B cell (primary cell): ENCODE data around the gene NTN1. TPM values are rescaled to one million over a fixed set of nuclear protein-coding genes. Genes with fewer than 3 reads are reported as not detected.

Experiments used
- ATAC-seq: fragments of 200-7000 bp; cut with Tn5 transposase; one replicate; pipeline ENCODE4 v1.10.0; 2021; ENCODE audit warnings: low read depth, mild to moderate bottlenecking, moderate number of reproducible peaks, moderate library complexity
- CTCF ChIA-PET: fragments of 350-600 bp; sonication (Branson Sonifier 250); formaldehyde crosslinking; loops from one replicate; lab custom pipeline; 2021; ENCODE audit warnings: antibody characterized with exemption, inconsistent platforms; lab: Charles Lee
- POLR2A ChIA-PET: fragments of 350-600 bp; sonication (Branson Sonifier 250); formaldehyde crosslinking; loops from one replicate; lab custom pipeline; 2021; ENCODE audit warnings: antibody characterized with exemption; lab: Charles Lee
- DNase-seq: peaks from one replicate; pipeline ENCODE4 v3.0.0; 2013
- H2AFZ ChIP-seq: 2 replicates; pipeline ENCODE4 v1.6.1; 2012; ENCODE audit warnings: mild to moderate bottlenecking, low read depth, low read length; ENCODE audit not compliant: insufficient read depth, poor library complexity, severe bottlenecking
- H3K27ac ChIP-seq, 2 donors: 1 replicate in 1 of 2; 2 replicates in 1 of 2; pipeline ENCODE4 v1.5.1; 2012 to 2013; ENCODE audit warnings: low read length in 2 of 2, mild to moderate bottlenecking in 2 of 2, moderate library complexity in 1 of 2
- H3K27me3 ChIP-seq, 4 experiments: fragments of 200-600 bp in 1 of 4; sonication (generic) in 1 of 4; replicated peaks in 1 of 4; 1 replicate in 2 of 4; 2 replicates in 2 of 4; pipeline versions ENCODE4 v1.6.1 to v1.7.0; 2013 to 2016; ENCODE audit warnings: low read length in 3 of 4, mild to moderate bottlenecking in 2 of 4, mixed read lengths in 1 of 4, moderate library complexity in 1 of 4; ENCODE audit not compliant: insufficient read depth in 4 of 4, control insufficient read depth in 3 of 4; ENCODE audit errors: control extremely low read depth in 1 of 4
- H3K36me3 ChIP-seq, 2 experiments: replicated peaks in 1 of 2; 1 replicate in 1 of 2; 2 replicates in 1 of 2; pipeline versions ENCODE4 v1.6.1 to v1.7.1; 2013; ENCODE audit warnings: low read length in 1 of 2; ENCODE audit not compliant: insufficient read depth in 2 of 2, control insufficient read depth in 1 of 2; ENCODE audit errors: control extremely low read depth in 1 of 2, extremely low read depth in 1 of 2
- H3K4me1 ChIP-seq, 2 donors: fragments of 200-600 bp in 1 of 2; sonication (generic) in 1 of 2; 1 replicate in 1 of 2; 2 replicates in 1 of 2; pipeline versions ENCODE4 v1.5.1 to v1.6.1; 2013 to 2017; ENCODE audit warnings: low read length in 2 of 2; ENCODE audit not compliant: control insufficient read depth in 2 of 2, insufficient read depth in 2 of 2
- H3K4me2 ChIP-seq: replicated peaks from 2 replicates; pipeline ENCODE3; 2012; ENCODE audit warnings: mild to moderate bottlenecking, low read depth, low read length; ENCODE audit not compliant: poor library complexity, severe bottlenecking
- H3K4me3 ChIP-seq, 5 experiments: fragments of 200-600 bp in 1 of 5; sonication (generic) in 1 of 5; 1 replicate in 3 of 5; 2 replicates in 2 of 5; pipeline versions ENCODE4 v1.5.1 to v1.7.0; 2011 to 2016; ENCODE audit warnings: low read length in 4 of 5, mild to moderate bottlenecking in 4 of 5, low read depth in 2 of 5, control low read depth in 1 of 5, moderate library complexity in 1 of 5; ENCODE audit not compliant: insufficient read depth in 1 of 5; ENCODE audit errors: control extremely low read depth in 1 of 5, extremely low read depth in 1 of 5
- H3K79me2 ChIP-seq: fragments of 200-600 bp; sonication (generic); one replicate; pipeline ENCODE4 v1.6.0; 2016; ENCODE audit warnings: low read length; ENCODE audit not compliant: control insufficient read depth, insufficient read depth
- H3K9ac ChIP-seq: fragments of 200-600 bp; sonication (generic); 2 replicates; pipeline ENCODE4 v1.6.1; 2017; ENCODE audit warnings: mild to moderate bottlenecking, low read length, moderate library complexity
- H3K9me3 ChIP-seq, 3 donors: one replicate each; pipeline versions ENCODE4 v1.6.1 to v1.7.1; 2013; ENCODE audit warnings: low read length in 2 of 3; ENCODE audit not compliant: control insufficient read depth in 2 of 3, insufficient read depth in 1 of 3; ENCODE audit errors: control extremely low read depth in 1 of 3
- H4K20me1 ChIP-seq: 2 replicates; pipeline ENCODE4 v1.6.0; 2012; ENCODE audit warnings: mild to moderate bottlenecking, low read length; ENCODE audit not compliant: insufficient read depth, control insufficient read depth, poor library complexity, severe bottlenecking
- H3K27ac Mint-ChIP-seq: one replicate; pipeline ENCODE4 v1.8.0; 2021; ENCODE audit warnings: mixed read lengths
- H3K27me3 Mint-ChIP-seq: one replicate; pipeline ENCODE4 v1.8.0; 2021; ENCODE audit warnings: mixed read lengths
- H3K4me1 Mint-ChIP-seq: one replicate; pipeline ENCODE4 v1.8.0; 2021; ENCODE audit warnings: mixed read lengths
- H3K4me3 Mint-ChIP-seq: one replicate; pipeline ENCODE4 v1.8.0; 2021; ENCODE audit warnings: mixed read lengths
- H3K9me3 Mint-ChIP-seq: one replicate; pipeline ENCODE4 v1.8.0; 2022; ENCODE audit warnings: mixed read lengths; ENCODE audit not compliant: insufficient read depth
- CTCF ChIP-seq: fragments of 200-600 bp; IDR thresholded peaks from one replicate; pipeline ENCODE4 v1.8.0; 2022; ENCODE audit warnings: antibody characterized with exemption, mild to moderate bottlenecking
- EZH2 ChIP-seq: IDR thresholded peaks from 2 replicates; pipeline ENCODE4 v1.6.1; 2012; ENCODE audit warnings: borderline replicate concordance, low read depth, mild to moderate bottlenecking, moderate library complexity, low read length; ENCODE audit not compliant: insufficient read depth, poor library complexity, severe bottlenecking
- WGBS: methylation state at CpG from one replicate; pipeline ENCODE4 v1.1.5; 2013; ENCODE audit warnings: missing lambda C conversion rate; ENCODE audit not compliant: insufficient coverage; 5-methylcytosine and 5-hydroxymethylcytosine counted together
- intact Hi-C: fragments of 100-400 bp; cut with micrococcal nuclease; formaldehyde crosslinking; loops from one replicate; pipeline ENCODE4 v1.10.0; 2022
- polyA plus RNA-seq: library from polyadenylated mRNA; depleted of rRNA; stranded (reverse); fragments of >200 nt; gene quantifications from 2 replicates; pipeline ENCODE4 v1.2.3, GENCODE V29; 2012
- total RNA-seq, 2 donors: library from RNA; stranded (reverse); fragments of 120-200 nt in 1 of 2; gene quantifications; 1 replicate in 1 of 2; 2 replicates in 1 of 2; pipeline versions ENCODE4 v1.2.3 to v1.2.4, GENCODE V29; 2013 to 2022

Gene NTN1
- total and polyA plus RNA-seq, 2 donors (not counting 1 experiment from before 2014, with no cell fraction given): 0.10 to 0.25 TPM

- Histone ChIP-seq H2AFZ (no peak overlapping the region), H3K4me2 (no peak overlapping the region), H3K9me3 (no peaks in the 10 kb centered on the region), H3K79me2 (no peaks in the 10 kb centered on the region), H3K9ac (no peak overlapping the region), H3K27me3 (no peaks in the 10 kb centered on the region), H3K4me1 (peaks cover 11 to 15% of the 10 kb centered on the region in 2 donors), H3K36me3 (peaks cover 0 to 1% of the 10 kb centered on the region in 2 experiments), H3K27ac (no peak overlapping the region), H4K20me1 (no peaks in the 10 kb centered on the region), H3K4me3 (no peak overlapping the region)
- Mint-ChIP-seq H3K4me1 (peaks cover 16% of the 10 kb centered on the region), H3K4me3 (no peak overlapping the region), H3K27me3 (no peaks in the 10 kb centered on the region), H3K9me3 (no peaks in the 10 kb centered on the region), H3K27ac (no peak overlapping the region)
- whole genome bisulfite sequencing: no CpG with 5 or more reads among the region's 2 CpGs
- DNase-seq (no peak), ATAC-seq (no peak)
- TF ChIP-seq EZH2 (no peak), CTCF (no peak)
- intact Hi-C loops: no loop called here
- CTCF ChIA-PET: no interaction called here
- POLR2A ChIA-PET: no interaction called here
Observed at GRCh38 chr17:9254841-9255240, 233.5 kb downstream of the NTN1 start.

- H3K9ac ChIP-seq: no peak overlapping the region
- no peaks in the 10 kb centered on the region for H3K27me3 ChIP-seq
- no peaks in the 10 kb centered on the region for H3K79me2 ChIP-seq
- TF ChIP-seq EZH2 (no peak), CTCF (no peak)
- intact Hi-C loops: no loop called here
- H3K9me3 ChIP-seq: no peaks in the 10 kb centered on the region
- H3K4me2 ChIP-seq: no peak overlapping the region
- CTCF ChIA-PET: no interaction called here
- POLR2A ChIA-PET: no interaction called here
- H3K4me3 ChIP-seq: no peak overlapping the region
- Mint-ChIP-seq H3K4me3 (no peak overlapping the region), H3K4me1 (peaks cover 16% of the 10 kb centered on the region), H3K9me3 (no peaks in the 10 kb centered on the region), H3K27ac (no peak overlapping the region), H3K27me3 (no peaks in the 10 kb centered on the region)
- DNase-seq: no peak
- no peaks in the 10 kb centered on the region for H4K20me1 ChIP-seq
- H3K36me3 ChIP-seq: no peaks in the 10 kb centered on the region
- no peak overlapping the region for H3K27ac ChIP-seq
- H3K4me1 ChIP-seq: peaks cover 11 to 15% of the 10 kb centered on the region in 2 donors
- no peak for ATAC-seq
- 100% methylated on average over 3 of the region's 6 CpGs for WGBS
- H2AFZ ChIP-seq: no peak overlapping the region
Observed at GRCh38 chr17:9255833-9256232, 234.5 kb downstream of the NTN1 start.
